NCI-H2227 treated with DMSO at 0.1 percent for 48 hours (cell line): Measurements from ENCODE around the gene AIMP1.
"Not testable (repeated sequence)": the region's sequence is repeated elsewhere in the genome, so short reads cannot be mapped to it uniquely, and the experiment has no call there.

Experiments
- DNase-seq: peaks from one replicate; lab custom pipeline; 2025; lab: John Stamatoyannopoulos, UW

AIMP1 gene

DNA sequence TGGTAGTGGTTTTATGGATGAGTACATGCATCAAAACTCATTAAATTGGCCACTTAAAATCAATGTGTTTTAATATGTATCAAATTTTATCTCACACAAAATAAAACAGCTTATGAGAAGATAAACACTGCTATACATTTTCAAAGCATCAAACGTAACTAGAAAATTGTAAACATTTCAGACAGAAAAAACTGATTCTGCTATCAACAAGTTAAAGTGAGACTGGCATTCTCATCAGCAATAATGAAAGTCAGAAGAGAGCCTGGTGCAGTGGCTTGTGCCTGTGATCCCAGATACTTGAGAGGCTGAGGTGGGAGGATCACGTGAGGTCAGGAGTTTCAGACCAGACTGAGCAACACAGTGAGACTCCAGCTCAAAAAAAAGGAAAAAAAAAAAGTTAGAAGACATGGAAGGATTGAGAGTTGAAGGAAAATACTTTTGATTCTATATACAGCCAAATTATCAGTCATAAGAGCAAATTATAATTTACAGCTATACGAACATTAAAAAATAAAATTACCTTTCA, 3.3 kb upstream of the AIMP1 start:
- DNase-seq, result no peak

DNA sequence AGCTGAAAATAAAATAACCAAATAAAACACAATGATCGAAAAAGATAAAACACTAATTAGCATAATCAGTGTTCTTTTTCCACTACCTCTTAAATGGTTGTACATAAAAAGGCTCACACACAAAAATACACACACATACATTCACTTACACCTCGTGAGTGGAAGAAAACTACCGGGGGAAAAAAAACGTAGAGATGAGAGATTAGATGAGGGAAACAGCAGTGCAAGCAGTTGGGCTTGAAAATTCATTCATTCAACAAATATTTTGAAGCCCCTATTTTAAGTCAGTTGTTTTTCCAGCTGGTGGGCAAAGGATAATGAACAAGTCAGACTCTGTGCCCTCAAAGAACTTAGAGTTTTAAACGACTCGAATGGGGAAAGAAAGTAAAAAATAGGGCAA, 1.4 kb upstream of the AIMP1 start:
- DNase-seq, result no peak

DNA sequence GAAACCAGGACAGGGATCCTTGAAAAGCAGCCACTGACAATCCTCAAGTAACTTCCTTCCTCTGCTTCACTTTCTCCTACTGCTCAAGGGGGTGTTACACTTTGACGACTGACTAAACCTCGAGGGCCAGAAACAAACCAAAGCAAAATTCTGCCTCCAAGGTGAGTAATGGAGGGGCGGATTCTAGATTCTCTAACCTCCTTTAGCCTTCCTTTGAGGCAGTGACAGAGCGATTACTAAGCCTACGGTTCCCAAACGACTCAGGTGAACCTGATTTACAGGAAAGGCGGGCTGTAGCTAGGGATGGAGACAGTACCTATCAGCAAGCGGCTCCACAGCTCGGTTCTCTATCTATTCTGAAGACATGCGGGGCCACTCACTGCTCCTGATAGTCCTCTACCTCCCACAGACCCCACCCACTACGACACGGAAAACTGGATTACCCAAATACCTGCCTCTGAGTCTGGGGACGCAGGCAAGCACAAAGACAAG, 828 bp upstream of the AIMP1 start:
- DNase-seq, result no peak

DNA sequence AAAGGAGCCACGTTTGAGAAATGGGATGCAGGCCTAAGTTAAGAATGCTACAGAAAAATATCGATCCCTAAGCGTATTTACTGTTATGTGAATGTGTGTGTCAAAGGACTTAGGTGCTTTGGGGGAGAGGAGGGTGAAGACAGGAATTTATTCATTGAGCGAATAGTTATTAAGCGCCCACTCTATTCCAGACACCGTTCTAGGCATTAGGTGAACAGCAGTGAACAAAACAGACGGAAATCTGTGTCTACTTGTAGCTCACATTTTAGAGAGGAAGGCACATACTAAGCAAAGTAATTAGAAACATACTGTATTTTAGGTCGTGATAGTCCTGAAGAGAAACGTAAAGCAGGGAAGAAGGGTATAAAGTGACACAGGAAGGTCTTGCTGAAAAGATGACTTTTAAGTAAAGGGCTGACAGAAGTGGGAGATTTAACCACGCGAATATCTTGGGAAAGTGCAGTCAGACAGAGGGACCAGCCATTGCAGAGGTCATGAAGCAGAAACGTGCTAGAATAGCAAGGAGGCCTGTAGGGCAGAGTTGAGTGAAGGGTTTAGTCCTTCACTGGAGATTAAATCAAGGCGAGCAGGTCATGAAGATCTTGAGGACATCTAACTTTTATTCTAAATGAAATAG, 541 bp downstream of the AIMP1 start:
- DNase-seq, result no peak

DNA sequence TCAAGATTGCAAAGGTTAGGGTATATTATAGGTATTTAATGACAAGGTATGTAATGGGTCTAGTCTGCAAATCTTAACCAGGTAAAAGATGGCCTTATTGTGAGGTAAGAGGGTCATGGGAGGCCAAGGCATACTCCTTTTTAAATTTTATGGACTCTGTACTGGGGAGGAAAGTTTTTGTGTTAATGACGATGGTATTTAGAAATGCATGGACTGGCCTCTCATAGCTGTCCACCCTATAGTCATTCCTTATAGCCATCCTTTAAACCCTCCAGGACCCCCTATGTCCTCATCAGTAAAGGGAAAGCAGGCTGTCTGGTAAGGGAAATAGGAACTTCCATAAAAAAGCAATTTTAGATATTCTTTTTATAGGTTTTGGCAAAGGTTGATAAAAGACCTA, 1.5 kb downstream of the AIMP1 start:
- DNase-seq, result no peak

DNA sequence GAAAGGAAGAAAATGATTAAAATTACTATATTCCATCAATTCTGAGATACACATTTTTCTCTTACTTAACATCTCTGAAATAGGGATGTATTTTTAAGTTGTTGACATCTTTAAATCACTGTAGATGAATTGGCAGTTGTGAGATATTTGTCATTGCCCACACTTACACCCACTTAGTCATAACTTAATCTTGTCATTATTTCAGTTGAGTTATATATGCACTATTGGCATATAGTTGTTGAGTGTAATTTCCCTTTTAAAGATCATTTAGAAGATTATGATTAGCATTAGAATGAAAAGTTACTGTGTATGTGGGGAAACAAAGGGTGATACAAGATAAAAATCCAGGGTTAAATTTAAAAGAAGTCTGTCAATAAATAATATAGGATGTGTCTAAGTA, 2.2 kb downstream of the AIMP1 start:
- no peak for DNase-seq

DNA sequence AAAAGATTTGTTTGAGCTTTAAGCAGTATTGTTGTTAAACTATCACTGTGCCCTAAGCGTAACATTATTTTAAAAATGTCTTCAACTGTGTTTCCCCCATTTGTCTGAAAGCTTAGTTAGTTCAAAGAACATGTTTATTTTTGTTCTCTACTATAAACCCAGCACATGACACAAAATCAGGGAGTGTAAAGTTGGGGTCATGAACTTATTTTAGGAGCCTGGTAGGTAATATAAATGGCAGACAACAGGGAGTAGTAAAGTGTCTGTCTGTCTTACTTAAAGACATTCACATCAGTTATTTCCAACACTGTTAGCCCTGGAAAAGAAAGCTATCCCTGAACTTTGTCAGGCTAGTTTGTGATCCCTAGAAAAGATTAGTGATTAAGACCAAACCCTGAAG, 3.9 kb downstream of the AIMP1 start:
- no peak for DNase-seq

DNA sequence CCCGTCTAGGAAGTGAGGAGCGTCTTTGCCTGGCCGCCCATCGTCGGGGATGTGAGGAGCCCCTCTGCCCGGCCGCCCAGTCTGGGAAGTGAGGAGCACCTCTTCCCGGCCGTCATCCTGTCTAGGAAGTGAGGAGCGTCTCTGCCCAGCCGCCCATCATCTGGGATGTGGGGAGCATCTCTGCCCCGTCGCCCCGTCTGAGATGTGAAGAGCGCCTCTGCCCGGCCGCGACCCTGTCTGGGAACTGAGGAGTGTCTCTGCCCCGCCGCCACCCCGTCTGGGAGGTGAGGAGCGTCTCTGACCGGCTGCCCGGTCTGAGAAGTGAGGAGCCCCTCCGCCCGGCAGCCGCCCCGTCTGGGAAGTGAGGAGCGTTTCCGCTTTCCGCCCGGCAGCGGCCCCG, 4.8 kb downstream of the AIMP1 start:
- not testable (repeated sequence) for DNase-seq

DNA sequence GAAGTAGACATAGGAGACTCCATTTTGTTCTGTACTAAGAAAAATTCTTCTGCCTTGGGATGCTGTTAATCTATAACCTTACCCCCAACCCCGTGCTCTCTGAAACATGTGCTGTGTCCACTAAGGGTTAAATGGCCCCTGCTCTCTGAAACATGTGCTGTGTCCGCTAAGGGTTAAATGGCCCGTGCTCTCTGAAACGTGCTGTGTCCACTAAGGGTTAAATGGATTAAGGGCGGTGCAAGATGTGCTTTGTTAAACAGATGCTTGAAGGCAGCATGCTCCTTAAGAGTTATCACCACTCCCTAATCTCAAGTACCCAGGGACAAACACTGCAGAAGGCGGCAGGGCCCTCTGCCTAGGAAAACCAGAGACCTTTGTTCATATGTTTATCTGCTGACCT, 5.5 kb downstream of the AIMP1 start:
- not testable (repeated sequence) for DNase-seq

DNA sequence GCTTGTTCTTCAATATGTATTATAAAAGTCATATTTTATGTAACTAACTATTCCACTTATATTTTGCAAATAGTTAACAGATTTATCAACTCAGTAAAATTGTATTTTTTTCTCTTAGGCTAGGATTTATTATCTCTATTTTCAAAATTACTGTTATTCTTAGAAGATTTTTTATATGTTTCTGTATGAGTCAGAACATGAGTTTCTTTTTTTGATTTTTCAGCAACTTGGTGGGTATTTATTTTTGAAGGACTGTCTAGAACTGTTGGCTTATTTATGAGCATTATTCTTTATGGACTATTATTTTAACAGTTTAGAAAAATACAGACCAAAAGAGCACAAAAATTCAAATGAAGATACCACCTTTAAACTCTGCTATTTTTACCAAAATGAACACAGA, 6.8 kb downstream of the AIMP1 start:
- DNase-seq, result no peak

DNA sequence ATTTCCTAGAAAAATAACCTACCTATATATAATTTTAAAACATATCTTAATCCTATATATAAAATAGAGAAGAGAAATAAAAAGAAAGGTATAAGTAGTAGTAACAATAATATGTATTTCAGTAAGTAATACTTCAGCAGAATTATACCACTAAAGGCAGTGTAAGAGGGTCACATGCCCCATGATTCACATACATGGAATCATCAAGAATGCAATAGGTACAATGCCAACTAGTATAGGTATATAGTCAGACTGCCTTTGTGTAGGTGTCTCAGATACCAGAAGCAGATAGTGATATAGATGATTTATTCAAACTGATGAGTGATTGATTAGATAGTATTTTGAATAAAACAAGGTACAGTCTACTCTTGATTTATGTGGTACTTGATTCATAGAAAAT, 9.4 kb downstream of the AIMP1 start:
- DNase-seq, result no peak

DNA sequence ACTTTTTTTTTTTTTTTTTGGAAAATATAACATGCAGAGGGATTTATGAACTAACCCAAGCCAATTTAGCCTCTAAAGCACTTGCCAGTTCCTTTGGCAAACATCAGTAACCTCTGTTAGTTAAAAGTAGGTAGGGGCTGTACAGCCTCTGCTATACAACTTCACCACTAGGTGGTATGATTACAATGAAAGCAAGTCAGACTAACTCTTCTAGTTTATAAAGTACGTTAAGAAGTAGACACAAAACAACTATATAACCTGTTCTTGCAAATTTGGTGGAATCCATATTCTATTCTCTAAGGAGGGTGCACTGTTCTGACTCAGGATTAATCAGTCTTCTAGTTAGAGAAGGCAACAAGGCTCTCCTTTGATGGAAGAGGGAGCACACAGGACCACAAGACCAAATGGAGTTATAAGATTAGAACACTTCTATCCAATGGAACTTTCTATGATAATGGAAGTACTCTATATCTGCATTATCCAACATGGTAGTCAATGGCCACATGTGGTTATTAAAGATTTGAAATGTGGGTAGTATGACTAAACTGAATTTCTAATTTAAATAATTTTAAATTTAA, 12.8 kb downstream of the AIMP1 start:
- peak; percentile 12 for DNase-seq

DNA sequence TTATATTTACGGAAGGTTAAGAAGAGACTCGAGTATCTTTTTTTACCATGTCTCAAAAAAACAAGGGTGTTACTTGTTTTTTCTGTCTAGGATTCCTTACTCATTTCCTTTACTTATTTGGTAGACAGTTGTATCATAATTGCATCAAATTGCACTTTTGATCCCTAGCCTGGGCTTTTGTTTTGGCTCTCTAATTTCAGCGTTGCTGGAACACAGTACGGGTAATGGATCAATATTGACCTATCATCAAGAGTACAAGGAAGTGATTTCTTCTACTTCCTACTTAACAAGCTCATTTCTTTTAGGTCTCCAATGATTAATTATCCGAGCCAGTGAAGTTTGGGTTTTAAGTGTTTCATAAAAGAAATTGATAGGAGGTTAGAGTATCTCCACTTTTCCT, 16.8 kb downstream of the AIMP1 start:
- no peak for DNase-seq

DNA sequence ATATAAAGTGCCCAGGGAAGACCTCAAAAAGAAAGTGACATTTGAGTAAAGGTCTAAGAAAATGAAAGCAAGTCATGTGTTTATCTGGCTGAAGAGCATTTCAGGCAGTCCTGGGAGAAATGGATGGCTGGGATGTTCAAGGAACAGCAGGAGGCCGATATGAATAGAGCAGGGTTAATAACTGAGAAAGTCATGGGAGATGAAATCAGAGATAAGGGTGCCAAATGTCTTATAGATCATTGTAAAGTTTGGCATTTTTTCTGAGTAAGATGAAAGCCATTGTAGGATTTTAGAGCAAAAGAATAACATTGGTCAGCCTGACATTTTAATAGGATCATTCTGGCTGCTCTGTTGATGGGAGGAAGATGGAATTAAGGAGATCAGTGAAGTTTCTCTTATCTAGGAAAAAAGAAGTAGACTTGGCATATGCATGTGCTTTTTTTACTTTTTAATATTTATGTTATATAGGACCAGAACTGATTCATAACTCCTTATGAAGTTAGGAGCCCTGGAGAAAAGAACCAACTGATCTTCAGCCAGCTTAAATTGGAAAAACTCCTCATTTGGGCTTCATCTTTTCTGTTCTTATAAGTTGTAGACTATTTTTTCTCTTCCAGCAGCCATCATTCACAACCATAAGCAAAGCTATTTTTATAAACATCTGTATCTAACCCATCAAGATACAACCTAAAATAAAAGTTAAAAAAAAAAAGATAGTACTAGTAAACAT, 18.6 kb downstream of the AIMP1 start:
- DNase-seq, result no peak

DNA sequence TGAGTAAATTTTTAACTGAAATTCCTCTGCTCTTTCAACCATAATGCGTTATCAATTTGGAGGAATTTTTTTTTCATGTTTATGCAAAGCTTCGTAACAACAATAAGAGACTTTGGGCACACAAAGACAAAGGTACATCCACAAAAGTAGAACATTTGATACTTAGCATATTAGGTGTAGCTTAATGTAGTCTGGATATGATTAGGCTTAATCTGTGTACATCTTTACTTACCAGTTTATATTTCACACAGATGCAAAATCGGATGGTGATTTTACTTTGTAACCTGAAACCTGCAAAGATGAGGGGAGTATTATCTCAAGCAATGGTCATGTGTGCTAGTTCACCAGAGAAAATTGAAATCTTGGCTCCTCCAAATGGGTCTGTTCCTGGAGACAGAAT, 20.3 kb downstream of the AIMP1 start:
- no peak for DNase-seq

DNA sequence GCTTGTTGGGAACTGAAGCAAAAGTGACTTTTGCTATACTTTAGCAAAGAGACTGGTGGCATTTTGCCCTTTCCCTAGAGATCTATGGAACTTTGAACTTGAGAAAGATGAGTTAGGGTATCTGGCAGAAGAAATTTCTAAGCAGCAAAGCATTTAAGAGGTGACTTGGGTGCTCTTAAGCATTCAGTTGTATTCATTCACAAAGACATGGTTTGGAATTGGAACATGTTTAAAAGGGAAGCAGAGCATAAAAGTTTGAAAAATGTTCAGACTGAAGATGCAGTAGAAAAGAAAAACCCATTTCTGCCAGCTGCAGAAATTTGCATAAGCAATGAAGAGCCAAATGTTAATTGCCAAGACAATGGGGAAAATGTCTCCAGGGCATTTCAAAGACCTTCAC, 21.6 kb downstream of the AIMP1 start:
- no peak for DNase-seq

DNA sequence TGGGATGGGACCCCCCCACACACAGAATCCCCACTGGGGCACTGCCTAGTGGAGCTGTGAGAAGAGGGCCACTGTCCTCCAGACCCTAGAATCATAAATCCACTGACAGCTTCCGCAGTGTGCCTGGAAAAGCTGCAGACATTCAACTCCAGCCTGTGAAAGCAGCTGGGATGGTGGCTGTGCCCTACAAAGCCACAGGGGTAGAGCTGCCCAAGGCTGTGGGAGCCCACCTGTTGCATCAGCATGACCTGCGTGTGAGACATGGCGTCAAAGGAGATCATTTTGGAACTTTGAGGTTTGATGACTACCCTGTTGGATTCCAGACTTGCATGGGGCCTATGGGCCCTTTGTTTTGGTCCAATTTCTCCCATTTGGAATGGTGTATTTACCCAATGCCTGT, 22.3 kb downstream of the AIMP1 start:
- DNase-seq, result no peak

DNA sequence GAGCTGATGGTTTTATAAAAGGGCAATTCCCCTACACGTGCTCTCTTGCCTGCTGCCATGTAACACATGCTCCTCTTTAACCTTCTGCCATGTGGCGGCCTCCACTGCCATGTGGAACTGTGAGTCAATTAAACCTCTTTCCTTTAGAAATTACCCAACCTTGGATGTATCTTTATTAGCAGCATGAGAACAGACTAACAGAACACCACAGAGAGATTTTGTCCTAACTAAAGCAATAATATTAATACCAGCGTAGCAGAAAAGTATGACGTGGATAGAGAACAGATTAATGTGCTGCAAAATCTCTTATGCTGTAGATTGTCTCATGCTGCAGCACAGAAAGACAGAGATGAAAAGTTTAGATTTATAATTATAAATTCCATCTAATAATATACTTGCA, 23.1 kb downstream of the AIMP1 start:
- DNase-seq, result no peak

DNA sequence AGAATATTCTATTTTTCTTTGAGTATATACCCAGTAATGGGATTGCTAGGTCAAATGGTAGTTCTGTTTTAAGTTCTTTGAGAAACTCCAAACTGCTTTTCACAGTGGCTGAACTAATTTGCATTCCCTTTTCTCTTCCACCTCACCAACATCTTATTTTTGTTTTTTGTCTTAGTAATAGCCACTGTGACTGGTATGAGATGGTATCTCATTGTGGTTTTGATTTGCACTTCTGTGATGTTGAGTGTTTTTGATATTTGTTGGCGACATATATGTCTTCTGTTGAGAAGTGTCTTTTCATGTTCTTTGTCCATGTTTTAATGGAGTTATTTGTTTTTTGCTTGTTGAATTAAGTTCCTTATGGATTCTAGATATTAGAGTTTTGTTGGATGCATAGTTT, 24.4 kb downstream of the AIMP1 start:
- no peak for DNase-seq

DNA sequence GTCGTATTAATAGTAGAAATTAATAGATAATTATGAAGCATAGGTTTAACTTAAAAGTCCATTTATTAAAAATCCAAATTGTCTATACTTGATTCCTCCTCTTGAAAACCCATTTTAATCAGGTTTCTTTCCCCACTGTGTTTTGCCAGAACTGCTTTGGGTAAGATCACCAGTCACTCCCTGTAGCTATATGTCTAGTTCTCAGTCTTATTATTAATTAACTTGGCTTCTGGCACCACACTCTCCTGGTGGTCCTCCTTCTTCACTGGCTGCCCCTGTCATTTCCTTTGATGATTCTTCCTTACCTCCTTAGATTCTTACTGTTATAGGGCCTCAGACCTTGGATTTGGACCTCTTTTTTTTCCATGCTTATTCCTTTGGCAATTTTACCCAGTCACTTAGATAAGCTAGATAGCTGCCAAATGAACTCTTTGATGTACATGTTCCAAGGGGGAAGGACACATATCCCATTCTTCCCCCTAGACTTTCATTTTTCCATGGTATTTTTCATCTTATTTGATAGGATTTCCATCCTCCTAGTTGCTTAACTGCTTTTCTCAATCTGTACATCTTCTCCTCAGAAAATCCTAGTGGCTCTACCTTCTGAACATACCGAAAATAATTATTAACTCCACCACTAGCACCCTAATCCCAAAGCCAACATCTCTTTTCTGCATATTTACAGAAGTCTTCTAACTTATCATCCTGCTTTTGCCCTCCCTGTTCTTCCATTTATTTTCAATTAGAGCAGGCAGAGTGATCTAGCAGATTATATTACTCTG, 27.7 kb downstream of the AIMP1 start:
- no peak for DNase-seq

DNA sequence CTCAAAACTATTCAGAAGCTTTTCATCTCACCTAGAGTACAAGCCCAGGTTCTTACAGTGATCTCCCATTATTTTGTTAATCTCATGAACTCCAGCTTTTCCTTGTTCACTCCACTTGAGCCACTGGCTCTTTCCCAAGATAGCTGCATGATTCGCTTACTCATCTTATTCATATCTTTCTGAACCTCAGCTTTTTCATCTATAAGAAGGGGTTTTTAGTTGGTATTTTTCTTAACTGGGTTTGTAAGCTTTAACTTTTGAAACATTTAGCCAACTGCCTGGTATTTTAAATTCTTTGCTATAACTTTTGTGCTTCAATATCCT, 28.3 kb downstream of the AIMP1 start:
- no peak for DNase-seq

DNA sequence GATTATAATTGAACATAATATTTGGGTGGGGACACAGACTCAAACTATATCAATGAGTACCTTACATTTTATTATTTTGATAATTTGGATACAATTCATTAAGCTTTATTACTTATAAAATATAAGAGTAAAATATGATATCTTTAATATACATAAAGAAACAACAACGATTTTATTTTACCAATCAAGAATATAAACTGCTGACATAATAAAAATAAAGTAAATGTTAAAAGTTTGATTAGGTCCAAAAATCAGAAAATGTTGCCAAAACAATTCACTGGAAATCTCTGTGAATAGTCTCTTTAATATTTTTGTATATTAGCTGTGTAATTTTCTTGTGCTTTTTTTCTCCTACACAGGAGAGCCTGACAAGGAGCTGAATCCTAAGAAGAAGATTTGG, 30.8 kb downstream of the AIMP1 start:
- no peak for DNase-seq

DNA sequence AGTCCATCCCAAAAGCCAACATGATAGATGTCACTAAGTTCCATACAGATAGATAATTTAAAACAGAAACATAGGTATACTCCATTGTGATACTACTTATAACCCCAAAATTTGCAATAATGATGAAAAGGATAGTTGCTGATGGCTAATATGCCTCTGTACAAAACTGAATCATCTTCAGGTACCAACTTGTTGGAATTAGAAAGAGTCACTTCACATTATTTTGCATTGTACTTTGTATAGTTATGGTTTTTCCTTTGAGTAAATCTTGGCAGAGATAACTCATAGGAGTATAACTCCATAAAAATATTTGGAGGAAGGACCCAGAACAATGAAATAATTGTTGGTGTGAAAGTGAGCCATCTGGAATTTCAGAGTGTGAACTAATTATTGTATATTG, 34.7 kb downstream of the AIMP1 start:
- no peak for DNase-seq
